GM20431 (cell line): ENCODE measurements around the gene OLFM2.

Experiments
- in situ Hi-C: fragments of 300-500 bp; cut with MseI, MboI; formaldehyde crosslinking; loops from one replicate; pipeline ENCODE4 v1.15.0; 2020; ENCODE audit warnings: low sequenced_read_pairs; ENCODE audit not compliant: unreplicated experiment

OLFM2 gene

DNA sequence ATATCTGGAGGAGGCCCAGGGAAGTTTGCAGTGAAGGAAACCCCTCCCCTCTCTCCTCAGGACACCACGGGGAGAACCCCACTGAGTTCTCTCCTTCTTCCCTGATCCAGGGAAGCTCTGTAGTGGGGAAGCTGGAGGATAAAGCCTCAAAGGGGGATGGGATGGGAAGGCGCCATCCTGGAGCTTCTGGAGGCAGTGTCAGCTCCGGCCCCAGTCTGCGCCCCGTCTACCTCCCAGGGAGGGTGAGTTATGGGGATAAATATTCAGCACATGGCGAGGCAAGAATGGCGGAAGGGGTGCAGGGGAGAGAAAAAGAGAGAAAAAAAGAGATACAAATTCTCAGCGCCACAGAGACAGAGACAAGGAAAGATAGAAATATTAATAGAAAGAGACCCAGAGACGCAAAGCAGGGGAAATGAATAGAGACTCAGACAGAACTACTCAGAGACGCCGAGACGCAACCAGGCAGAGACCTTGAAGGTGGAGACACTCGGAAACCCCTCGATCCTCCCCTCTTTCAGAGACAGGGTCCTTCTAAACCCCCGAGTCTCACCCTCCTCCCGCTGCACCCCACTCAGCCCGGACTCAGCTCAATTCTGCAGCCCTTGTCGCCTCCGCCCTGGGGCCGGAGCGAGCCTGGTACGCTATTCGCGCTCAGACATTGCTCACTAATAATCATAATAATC lies 23.6 kb downstream of the OLFM2 start:
- in situ Hi-C loops, result no loop called here

DNA sequence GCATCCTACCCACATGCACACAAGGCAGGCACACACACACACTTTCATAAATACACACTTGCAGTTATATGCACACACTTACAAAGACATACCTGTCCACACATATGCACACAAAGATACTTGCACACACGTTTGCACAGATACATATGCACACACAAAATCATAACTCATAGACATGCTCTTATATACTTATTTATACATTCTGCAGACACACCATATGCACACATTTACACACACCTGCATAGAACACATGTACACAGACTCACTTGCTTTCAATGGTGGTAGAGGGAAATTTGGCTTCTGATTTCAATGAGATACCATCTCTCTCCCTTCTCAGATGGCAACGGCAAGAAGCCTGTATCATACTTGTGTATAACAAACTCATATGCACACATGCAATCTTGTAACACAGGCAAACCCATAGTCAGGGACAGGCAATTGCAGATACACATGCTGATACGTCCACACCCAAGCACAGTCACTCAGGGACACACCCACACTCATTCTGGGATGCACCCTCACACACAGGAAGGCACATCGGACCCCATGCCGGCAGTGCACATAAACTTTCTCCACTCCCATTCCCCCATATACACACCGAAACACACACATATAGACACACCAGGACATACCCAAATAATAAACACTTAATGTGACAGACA lies 24.7 kb downstream of the OLFM2 start:
- in situ Hi-C loops, result no loop called here

DNA sequence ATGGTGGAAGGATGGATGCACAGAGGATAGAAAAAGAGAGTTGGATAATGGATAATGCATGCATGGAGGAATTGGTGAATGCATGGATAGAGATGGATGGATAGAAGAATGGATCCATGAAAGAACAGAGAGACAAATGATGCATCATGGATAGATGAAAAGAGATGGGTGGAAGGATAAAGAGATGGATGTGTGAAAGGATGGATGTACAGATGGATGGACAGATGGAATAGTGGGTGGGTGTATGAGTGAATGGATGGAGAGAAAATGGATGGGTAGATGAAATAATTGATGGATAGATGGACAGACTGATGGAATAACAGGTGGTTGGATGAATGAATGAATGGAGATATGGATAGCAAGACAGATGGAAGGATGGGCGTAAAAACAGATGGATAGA lies 25.7 kb downstream of the OLFM2 start:
- in situ Hi-C loops, result no loop called here

DNA sequence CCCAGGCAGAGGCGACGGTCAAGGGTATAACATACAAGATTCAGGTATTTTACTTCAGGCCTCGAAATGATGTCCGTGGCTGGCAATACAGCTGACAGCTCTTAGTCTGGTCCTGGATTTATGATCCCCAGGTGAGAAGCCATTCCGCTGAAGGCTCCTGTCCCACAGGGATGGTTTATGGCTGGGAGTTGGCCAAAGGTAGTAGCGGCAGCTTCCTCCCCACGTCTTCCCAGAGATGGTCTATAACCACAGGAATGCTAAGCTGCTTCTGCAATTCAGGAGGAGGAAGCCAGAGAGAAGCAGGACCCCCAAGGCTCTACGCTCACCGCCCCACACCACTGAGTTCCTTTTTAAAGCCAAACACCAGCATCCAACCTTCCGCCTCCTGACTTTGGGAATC lies 27.1 kb downstream of the OLFM2 start:
- in situ Hi-C loops, result no loop called here

DNA sequence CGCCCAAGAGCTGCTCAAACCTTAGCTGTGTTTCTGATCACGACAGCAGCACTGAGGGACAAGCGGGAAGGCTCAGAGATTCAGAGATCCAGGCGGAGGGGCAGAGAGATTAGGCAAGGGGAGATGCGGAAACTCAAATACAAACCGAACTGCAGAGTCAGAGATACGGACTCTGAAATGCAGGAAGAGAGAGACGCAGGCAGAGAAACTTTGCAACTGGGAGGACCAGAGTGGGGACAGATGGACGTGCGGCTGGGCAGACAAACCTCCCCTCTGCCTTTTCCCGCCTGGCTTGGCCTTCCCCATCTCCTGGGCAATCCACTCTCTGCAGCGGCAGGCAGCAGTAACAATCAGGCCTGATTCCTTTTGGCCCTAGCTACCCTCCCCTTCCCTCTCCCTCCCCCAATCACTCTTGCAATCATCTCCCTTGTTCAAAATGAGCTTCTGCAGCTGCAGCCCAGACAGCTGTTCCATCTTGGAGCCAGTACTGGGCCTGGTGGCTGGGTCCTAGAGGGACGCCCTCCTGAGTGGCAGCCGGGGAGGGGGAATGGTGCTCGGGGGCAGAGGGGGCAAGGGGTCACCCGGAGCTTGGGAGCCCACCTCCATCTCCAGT lies 29.7 kb downstream of the OLFM2 start:
- in situ Hi-C loops, result no loop called here

DNA sequence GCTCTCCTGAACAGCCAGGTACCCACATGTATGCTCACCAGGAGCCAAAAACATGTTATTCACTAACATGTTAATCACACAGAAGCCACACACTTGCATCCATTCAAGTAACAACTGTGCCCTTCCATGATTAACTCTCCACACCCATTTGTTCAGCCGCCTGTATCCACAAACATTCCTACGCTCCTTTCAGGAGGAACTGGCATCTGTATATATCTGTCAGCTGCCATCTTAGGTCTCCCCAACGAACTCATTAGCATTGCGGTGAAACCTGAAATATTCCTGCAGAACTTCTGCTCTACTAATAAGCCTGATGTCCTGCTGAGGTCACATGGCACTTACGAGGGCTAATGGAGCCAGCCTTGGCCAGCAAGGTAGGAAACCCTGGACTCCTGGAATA lies 33.0 kb downstream of the OLFM2 start:
- in situ Hi-C loops, result no loop called here

DNA sequence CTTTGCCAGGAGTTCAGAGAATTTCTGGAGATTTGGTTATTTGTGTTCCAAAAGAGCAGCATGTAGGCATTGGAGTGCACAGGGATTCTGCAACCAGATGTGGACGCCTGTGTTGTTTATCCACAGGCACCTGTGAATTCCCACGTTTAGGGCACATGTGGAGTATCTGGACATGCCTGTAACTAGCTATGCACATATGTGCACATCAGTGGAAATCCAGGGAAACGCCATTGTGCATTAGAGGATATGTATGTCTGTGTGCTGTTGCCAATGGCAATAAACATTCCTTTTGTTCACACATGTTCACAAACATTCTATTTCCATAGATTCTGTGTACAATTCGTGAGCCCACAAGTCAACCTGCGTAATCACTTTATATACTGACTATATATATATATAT lies 34.7 kb downstream of the OLFM2 start:
- in situ Hi-C loops, result no loop called here

DNA sequence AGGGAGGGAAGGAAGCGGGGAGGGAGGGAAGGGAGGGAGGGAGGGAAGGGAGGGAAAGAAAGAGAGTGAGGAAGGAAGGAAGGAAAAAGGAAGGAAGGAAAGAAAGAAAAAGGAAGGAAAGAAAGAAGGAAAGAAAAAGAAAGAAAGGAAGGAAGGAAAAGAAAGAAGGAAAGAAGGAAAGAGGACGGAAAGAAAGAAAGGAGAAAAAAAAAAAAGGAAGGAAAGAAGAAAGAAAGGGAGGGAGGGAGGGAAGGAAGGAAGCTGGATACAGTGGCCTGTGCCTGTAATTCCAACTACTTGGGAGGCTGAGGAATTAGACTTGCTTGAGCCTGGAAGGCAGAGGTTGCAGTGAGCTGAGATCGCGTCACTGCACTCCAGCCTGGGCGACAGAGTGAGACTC lies 35.3 kb downstream of the OLFM2 start:
- in situ Hi-C loops, result no loop called here

DNA sequence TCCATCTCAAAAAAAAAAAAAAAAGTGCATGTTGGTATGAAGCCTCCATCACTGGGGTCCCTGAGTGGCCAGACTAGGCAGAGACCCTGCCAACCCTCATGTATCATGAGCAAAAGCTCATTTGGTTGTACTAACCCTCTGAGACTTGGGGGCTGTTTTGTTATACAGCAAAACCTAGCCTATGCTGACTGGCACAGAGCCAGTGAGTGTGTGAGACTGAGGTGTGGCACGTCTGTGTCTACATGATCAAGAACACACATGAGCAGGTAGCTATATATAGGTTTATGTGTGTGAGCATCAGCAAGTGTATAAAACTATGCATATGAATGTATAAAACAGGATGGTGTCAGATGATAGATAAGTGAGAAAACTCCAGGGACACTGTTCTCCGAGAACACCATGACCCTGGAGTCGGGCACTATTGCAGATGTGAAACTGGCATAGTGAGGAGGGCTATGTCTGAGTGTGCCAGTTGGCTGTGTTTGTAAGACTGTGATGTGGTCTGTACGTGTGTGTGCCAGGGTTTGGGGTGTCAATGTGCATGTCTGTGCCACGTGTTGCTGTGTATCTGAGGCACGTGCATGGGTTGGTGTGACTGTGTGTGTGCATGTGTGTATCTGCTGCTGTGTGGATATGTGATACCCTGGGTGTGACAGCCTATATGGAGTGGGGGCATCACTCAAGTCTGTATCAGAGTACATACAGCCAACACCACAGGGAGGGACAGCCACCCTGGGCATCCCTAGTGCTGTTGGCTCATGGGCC lies 44.5 kb downstream of the OLFM2 start:
- in situ Hi-C loops, result no loop called here

DNA sequence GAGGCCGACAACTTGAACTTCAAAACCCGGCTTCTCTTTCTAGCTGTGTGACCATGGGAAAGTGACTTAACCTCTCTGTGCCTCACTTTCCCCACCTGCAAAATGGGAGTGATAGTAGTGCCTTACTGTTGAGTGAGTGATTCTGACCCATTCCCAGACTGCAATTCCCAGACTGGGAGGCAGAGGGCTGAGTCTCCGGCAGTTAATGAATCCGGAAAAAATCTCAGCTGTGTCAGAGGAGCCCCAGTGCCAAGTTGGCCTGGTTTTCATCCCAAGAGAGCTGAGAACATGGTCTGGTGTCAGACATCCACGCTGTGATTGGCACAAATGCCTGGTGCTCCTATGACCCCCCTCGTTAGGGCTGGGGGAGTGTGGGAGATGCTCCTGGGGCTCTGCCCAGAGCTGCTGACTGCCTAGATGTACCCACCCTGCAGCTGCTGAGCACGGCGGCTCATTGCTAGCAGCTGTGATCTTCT lies 51.2 kb downstream of the OLFM2 start:
- in situ Hi-C loops, result no loop called here

DNA sequence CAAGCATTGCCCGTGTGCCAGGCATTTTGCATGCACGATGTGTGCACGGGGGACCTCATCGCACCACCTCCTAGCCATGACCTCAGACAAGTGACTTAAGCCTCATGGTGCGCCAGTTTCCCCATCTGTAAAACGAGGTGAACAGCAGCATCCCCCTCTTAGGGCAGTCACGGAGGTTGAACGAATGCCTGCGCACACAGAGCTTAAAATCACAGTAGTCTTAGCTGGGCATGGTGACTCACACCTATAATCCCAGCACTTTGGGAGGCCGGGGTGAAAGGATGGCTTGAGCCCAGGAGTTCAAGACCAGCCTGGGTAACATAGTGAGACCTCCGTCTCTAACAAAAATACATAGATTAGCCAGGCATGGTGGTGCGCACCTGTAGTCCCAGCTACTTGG lies 52.6 kb downstream of the OLFM2 start:
- in situ Hi-C loops, result no loop called here

DNA sequence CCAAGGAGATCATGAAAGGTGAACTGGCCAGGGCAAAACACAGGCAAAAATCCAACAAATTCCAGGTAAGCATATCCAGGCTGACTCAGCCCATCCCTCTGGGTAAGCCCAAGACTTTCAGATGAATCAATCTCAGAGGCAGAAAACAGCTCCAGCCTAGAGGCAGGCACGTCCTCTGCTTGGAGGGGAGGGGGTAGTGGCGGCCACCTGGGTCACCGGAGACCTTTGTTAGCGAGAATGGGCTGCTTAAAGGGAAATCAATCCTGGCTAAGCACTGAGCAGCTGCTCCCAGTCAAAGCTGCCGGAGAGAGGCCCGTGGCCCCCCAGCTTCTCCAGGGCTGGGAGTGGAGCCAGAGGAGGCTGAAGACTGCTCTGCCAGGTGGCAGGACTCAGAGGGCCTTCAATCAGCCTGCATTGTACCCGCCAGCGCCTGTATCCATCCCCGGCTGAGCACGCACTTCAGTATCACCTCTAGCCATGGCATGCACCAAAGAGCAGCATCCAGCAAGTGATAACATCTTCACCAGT lies 53.0 kb downstream of the OLFM2 start:
- in situ Hi-C loops, result no loop called here

DNA sequence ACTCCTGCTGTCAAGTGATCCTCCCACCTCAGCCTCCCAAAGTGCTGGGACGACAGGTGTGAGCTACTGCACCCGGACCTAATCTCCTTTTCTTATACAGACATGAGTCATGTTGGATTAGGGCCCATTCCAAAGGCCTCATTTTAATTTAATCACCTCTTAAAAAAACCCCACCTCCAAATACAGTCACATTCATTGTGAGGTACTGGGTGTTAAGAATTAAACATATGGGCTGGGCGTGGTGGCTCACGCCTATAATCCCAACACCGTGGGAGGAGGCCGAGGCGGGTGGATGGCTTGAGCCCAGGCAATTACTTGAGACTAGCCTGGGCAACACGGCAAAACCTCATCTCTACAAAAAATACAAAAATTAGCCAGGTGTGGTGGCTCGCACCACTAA lies 54.6 kb downstream of the OLFM2 start:
- in situ Hi-C loops, result no loop called here

DNA sequence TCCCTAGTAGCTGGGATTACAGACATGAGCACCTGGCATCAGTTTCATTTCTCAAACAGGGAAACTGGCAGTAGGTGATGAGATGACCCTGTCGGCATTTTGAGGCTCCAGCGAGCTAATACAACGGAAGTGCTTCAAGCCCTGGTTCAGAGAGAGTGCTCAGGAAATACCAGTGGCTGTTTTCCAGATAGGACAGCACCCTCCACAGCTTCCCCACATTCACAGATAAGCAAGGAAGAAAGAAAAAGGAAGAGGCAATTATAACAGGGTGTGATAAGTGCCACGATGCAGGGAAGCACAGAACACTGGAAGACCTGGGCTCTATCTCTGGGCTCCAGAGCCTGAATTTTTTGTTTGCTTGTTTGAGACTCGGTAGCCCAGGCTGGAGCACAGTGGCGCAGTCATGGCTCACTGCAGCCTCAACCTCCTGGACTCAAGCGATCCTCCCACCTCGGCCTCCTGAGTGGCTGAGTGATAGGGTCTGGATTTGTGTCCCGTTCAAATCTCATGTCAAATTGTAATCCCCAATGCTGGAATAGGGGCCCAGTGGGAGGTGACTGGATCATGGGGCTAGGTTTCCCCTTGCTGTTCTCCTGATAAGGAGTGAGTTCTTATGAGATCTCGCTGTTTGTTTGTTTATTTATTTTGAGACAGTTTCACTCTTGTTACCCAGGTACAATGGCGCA lies 57.7 kb downstream of the OLFM2 start:
- in situ Hi-C loops, result no loop called here

DNA sequence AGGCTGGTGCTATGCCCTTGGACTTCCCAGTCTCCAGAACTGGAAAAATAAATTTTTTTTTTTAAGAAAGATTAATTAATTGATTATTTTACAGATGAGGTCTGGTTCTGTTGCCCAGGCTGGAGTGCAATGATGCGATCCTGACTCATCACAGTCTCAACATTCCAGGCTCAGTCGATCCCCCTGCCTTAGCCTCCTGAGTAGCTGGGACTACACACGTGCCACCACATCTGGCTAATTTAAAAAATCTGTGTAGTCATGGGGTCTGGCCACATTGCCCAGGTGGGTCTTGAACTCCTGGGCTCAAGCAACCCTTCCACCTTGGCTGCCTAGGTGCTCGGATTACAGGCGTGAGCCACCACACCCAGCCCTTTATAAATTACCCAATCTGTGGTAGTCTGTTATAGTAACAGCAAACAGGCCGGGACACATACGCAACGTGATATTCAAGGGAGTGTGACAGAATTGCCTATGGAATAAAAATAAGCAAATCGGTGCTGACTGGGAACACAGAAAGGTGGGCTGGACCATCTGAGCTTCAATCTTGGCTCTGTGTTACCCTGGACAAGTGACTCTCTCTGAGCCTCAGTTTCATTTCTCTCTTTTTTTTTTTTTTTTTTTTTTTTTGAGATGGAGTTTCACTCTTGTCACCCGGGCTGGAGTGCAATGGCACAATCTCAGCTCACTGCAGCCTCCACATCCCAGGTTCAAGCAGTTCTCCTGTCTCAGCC lies 58.4 kb downstream of the OLFM2 start:
- in situ Hi-C loops, result no loop called here

DNA sequence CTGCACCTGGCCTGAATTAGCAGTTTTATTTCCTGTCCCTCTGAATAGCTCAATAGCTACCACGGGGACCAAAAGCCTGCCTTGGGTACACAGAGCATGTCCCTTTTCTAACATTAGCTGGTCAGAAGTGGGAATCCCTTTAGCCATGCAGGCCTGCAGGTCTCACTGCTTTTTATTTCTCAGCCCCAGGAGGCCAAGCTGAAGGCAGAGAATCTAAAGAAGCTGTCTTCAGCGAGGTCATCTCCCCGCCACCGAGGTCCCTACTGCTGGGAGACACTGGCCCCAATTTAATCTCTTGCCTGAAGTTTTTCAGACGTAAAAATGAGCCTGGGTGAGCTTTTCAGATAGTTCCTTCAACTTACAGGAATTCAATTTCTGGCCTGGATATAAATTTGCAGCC lies 60.5 kb downstream of the OLFM2 start:
- in situ Hi-C loops, result no loop called here

DNA sequence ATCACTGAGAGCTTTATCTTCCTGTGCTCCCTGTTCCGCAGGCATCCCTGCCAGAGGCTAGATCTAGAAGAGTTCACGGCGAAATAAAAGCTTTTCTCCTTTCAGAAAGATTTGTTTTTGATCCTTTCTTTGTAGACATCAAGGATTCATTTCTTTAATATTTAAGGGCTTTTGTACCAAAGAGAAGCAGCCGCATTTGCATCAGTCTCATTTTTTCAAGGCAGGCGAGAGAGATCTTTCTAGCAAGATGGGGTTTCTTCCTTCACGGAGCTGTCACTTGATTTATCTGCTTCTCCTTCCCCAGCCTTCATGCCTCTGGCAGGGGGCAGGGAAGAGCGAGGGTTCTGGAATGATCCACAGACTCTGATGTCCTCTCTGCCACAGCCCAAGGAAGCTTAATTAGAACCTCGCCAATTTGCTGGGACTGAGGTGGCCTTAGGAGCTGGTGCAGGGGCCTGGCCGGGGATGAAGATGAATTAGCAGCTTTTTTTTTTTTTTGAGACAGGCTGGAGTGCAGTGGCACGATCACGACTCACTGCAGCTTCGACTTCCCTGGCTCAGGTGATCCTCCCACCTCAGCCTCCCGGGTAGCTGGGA lies 61.2 kb downstream of the OLFM2 start:
- in situ Hi-C loops, result no loop called here

DNA sequence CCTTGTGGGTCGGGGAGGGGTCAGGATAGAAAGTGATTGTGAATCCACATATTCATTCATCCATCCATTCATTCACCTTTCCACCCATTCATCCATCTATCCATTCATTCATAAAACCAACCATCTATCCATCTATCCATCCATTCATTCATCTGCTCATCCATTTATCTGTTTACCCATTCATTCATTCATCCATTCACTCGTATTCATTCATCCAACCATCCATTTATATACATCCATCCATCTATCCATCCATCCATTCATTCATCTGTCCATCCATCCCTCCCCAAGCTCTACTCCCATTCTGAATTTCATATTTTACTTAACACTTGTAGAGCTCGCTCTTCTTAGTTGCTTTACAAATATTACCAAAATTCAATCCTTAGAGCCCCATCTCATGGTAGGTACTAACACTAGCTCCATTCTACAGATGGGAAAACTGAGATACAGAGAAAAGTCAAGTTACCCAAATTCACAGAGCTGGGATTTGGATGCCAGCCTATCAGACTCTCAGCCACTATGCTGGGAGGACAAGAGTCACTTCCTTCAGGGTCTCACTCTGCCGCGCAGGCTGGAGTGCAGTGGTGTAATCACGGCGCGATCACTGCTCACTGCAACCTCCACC lies 63.6 kb downstream of the OLFM2 start:
- in situ Hi-C loops, result no loop called here
